ENCODE data around the gene ADGRL3. TPM values are rescaled to one million over a fixed set of nuclear protein-coding genes. Genes with fewer than 3 reads are reported as not detected.
"Not testable (repeated sequence)": the region's sequence is repeated elsewhere in the genome, so short reads cannot be mapped to it uniquely, and the experiment has no call there.

ADGRL3 gene
- polyA plus RNA-seq, 3 donors from 2014 or later, result not detected

DNA sequence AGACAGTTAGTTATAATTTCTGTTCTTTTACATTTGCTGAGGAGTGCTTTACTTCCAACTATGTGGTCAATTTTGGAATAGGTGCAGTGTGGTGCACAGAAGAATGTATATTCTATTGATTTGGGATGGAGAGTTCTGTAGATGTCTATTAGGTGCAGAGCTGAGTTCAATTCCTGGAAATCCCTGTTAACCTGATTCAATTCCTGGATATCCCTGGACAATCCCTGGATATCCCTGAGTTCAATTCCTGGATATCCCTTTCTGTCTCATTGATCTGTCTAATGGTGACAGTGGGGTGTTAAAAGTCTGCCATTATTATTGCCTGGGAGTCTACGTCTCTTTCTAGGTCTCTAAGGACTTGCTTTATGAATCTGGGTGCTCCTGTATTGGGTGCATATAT lies 557.9 kb downstream of the ADGRL3 start:
- H3K27me3 Mint-ChIP-seq (ENCODE audit: low read depth in 3 of 3); H3K36me3 Mint-ChIP-seq; H3K4me3 Mint-ChIP-seq; H3K27ac Mint-ChIP-seq; H3K4me1 Mint-ChIP-seq; DNase-seq: not testable (repeated sequence)
- peaks cover 16 to 62% (median 34%) of the 10 kb centered on the region in 6 donors for H3K9me3 Mint-ChIP-seq

DNA sequence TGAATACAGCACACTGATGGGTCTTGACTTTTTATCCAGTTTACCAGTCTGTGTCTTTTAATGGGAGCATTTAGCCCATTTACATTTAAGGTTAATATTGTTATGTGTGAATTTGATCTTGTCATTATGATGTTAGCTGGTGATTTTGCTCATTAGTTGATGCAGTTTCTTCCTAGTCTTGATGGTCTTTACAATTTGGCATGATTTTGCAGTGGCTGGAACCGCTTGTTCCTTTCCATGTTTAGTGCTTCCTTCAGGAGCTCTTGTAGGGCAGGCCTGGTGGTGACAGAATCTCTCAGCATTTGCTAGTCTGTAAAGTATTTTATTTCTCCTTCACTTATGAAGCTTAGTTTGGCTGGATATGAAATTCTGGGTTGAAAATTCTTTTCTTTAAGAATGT lies 558.5 kb downstream of the ADGRL3 start:
- not testable (repeated sequence) for H3K27me3 Mint-ChIP-seq (ENCODE audit: low read depth in 3 of 3); H3K27ac Mint-ChIP-seq; H3K4me3 Mint-ChIP-seq; DNase-seq; H3K4me1 Mint-ChIP-seq; H3K36me3 Mint-ChIP-seq
- peaks cover 16 to 62% (median 34%) of the 10 kb centered on the region in 6 donors for H3K9me3 Mint-ChIP-seq

DNA sequence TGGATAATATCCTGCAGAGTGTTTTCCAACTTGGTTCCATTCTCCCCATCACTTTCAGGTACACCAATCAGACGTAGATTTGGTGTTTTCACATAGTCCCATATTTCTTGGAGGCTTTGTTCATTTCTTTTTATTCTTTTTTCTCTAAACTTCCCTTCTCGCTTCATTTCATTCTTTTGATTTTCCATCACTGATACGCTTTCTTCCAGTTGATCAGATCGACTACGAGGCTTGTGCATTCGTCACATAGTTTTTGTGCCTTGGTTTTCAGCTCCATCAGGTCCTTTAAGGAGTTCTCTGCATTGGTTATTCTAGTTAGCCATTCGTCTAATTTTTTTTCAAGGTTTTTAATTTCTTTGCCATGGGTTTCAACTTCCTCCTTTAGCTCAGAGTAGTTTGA lies 559.1 kb downstream of the ADGRL3 start:
- H3K27ac Mint-ChIP-seq; H3K27me3 Mint-ChIP-seq (ENCODE audit: low read depth in 3 of 3); H3K4me1 Mint-ChIP-seq; H3K4me3 Mint-ChIP-seq; DNase-seq; H3K36me3 Mint-ChIP-seq: not testable (repeated sequence)
- peaks cover 17 to 66% (median 36%) of the 10 kb centered on the region in 6 donors for H3K9me3 Mint-ChIP-seq

DNA sequence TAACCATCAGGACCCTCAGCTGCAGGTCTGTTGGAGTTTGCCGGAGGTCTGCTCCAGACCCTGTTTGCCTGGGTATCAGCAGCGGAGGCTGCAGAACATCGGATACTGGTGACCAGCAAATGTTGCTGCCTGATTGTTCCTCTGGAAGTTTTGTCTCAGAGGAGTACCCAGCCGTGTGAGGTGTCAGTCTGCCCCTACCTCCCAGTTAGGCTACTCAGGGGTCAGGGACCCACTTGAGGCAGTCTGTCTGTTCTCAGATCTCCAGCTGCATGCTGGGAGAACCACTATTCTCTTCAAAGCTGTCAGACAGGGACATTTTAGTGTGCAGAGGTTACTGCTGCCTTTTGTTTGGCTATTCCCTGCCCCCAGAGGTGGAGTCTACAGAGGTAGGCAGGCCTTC lies 559.8 kb downstream of the ADGRL3 start:
- DNase-seq; H3K4me1 Mint-ChIP-seq; H3K27me3 Mint-ChIP-seq (ENCODE audit: low read depth in 3 of 3); H3K36me3 Mint-ChIP-seq; H3K4me3 Mint-ChIP-seq; H3K27ac Mint-ChIP-seq: not testable (repeated sequence)
- H3K9me3 Mint-ChIP-seq, result peaks cover 17 to 67% (median 36%) of the 10 kb centered on the region in 6 donors

DNA sequence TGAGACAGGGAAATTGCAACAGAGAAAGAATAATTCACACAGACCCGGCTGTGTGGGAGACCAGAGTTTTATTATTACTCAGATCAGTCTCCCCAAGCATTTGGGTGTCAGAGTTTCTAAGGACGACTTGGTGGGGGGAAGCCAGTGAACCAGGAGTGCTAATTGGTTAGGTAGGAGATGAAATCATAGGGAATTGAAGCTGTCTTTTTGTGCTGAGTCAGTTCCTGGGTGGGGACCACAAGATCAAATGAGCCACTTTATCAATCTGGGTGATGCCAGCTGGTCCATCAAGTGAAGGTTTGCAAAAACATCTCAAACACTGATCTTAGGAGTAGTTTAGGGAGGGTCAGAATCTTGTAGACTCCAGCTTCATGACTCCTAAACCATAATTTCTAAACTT lies 560.7 kb downstream of the ADGRL3 start:
- Mint-ChIP-seq H3K36me3 (peaks cover 0 to 8% (median 0%) of the 10 kb centered on the region in 3 donors), H3K4me1 (no peaks in the 10 kb centered on the region), H3K27ac (no peak overlapping the region), H3K27me3 (ENCODE audit: low read depth in 3 of 3) (peaks cover 0 to 4% (median 0%) of the 10 kb centered on the region in 3 donors), H3K9me3 (peaks cover 20 to 64% (median 35%) of the 10 kb centered on the region in 6 donors), H3K4me3 (no peak overlapping the region)
- no peak for DNase-seq

DNA sequence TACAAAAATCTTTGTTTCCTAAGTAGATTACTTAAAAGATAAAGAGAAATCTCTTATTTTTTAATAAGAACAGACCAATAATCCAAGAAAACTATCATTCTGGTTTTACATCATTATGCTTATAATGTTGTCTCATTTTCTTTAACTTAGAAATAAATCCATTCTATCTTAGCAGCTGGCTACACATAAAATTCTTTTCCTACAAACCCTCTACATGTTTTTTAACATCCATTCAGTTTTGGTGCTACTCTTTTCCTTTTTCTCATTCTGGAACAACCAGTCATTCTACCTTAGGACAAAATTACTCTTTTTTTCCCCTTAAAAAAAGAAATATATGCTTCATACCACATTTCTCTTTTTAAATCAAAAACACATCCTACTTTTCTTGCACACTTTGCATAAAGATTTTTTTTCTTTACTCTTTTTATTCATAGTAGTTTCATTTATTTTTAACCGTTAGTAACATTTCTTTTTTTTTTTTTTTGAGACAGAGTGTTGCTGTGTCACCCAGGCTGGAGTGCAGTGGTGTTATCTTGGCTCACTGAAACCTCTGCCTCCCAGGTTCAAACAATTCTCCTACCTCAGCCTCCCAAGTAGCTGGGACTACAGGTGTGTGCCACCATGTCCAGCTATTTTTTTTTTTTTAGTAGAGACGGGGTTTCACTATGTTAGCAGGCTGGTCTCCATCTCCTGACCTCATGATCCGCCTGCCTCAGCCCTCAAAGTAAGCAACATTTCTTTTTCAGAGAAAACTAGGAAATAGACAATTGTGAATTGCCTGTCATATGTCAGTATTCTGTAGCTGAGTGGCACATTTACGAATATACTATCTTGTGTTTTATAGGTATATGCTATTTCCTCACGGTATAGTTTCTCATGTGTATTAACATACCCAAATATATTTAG lies 562.8 kb downstream of the ADGRL3 start:
- no peak overlapping the region for H3K4me3 Mint-ChIP-seq
- no peak overlapping the region for H3K27ac Mint-ChIP-seq
- no peak for DNase-seq
- peaks cover 0 to 8% (median 0%) of the 10 kb centered on the region in 3 donors for H3K36me3 Mint-ChIP-seq
- H3K4me1 Mint-ChIP-seq, result no peaks in the 10 kb centered on the region
- H3K9me3 Mint-ChIP-seq, result peaks cover 22 to 66% (median 43%) of the 10 kb centered on the region in 6 donors
- peaks cover 0 to 4% (median 2%) of the 10 kb centered on the region in 3 donors for H3K27me3 Mint-ChIP-seq (ENCODE audit: low read depth in 3 of 3)

DNA sequence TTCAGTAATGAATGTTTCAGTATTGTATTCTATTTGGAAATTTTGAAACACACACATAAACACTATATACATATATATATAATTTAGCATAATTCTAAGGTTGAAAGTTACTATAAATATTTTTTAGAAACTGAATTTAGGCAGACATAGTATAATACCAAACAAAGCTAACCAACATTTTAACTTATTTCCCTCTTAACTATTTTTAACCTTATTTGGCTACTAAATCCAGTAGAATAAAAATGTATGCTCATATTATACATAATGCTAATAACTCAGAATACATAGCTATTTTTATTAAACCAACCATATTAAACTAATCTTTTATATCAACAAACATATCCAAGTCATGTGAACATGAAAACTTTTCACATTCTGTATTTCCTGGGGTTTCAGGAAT lies 563.6 kb downstream of the ADGRL3 start:
- no peak overlapping the region for H3K4me3 Mint-ChIP-seq

DNA sequence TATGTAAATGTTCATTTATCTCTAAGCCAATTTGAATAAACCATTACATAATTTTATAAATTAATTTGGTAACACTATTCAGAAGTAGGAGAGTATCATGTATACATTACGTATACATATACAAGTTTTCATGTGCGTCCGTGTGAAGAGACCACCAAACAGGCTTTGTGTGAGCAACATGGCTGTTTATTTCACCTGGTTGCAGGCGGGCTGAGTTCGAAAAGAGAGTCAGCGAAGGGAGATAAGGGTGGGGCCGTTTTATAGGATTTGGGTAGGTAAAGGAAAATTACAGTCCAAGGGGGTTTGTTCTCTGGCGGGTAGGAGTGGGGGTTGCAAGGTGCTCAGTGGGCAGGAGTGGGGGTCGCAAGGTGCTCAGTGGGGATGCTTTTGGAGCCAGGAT lies 564.0 kb downstream of the ADGRL3 start:
- H3K9me3 Mint-ChIP-seq, result peaks cover 22 to 65% (median 47%) of the 10 kb centered on the region in 6 donors
- H3K4me3 Mint-ChIP-seq; H3K27me3 Mint-ChIP-seq (ENCODE audit: low read depth in 3 of 3); DNase-seq; H3K4me1 Mint-ChIP-seq; H3K27ac Mint-ChIP-seq; H3K36me3 Mint-ChIP-seq: not testable (repeated sequence)

More for the DNA sequence above, 563.6 kb downstream of the ADGRL3 start:
- no peaks in the 10 kb centered on the region for H3K4me1 Mint-ChIP-seq
- peaks cover 22 to 68% (median 48%) of the 10 kb centered on the region in 6 donors for H3K9me3 Mint-ChIP-seq
- H3K36me3 Mint-ChIP-seq, result peaks cover 0 to 8% (median 0%) of the 10 kb centered on the region in 3 donors
- DNase-seq, result no peak
- H3K27ac Mint-ChIP-seq, result no peak overlapping the region
- peaks cover 0 to 4% (median 2%) of the 10 kb centered on the region in 3 donors for H3K27me3 Mint-ChIP-seq (ENCODE audit: low read depth in 3 of 3)

DNA sequence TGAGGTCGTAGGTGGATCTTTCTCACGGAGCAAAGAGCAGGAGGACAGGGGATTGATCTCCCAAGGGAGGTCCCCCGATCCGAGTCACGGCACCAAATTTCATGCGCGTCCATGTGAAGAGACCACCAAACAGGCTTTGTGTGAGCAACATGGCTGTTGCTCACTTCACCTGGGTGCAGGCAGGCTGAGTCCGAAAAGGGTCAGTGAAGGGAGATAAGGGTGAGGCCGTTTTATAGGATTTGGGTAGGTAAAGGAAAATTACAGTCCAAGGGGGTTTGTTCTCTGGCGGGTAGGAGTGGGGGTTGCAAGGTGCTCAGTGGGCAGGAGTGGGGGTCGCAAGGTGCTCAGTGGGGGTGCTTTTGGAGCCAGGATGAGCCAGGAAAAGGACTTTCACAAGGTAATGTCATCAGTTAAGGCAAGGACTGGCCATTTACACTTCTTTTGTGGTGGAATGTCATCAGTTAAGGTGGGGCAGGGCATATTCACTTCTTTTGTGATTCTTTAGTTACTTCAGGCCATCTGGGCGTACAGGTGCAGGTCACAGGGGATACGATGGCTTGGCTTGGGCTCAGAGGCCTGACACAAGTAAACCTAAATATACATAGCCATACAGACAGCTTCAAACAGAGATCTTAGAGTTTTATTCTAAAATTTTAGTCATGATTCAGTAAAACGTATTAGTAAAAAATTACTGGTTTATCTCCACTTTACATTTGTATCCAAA lies 569.5 kb downstream of the ADGRL3 start:
- H3K4me1 Mint-ChIP-seq; H3K27me3 Mint-ChIP-seq (ENCODE audit: low read depth in 3 of 3); H3K4me3 Mint-ChIP-seq; H3K27ac Mint-ChIP-seq; H3K36me3 Mint-ChIP-seq; DNase-seq: not testable (repeated sequence)
- peaks cover 15 to 66% (median 41%) of the 10 kb centered on the region in 6 donors for H3K9me3 Mint-ChIP-seq

DNA sequence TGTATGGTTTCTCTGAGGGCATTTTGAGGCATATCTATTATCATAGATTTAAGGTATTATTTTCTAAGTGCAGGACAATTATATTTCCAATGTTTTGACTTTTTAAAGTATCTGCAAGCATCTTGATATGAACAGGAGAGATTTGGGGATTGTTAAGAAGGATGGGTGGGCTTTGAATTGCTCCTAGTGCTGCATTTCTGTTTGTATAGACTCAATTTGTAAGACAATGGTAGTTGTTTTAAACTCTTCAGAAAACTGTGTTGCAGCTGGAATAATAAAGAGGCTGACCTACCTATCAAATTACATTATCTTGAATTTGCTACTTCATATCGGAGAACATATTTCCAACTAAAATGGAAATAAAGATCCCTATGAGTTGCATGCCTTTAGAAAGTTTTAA lies 570.3 kb downstream of the ADGRL3 start:
- peaks cover 0 to 2% (median 0%) of the 10 kb centered on the region in 3 donors for H3K27me3 Mint-ChIP-seq (ENCODE audit: low read depth in 3 of 3)
- H3K9me3 Mint-ChIP-seq, result peaks cover 14 to 65% (median 41%) of the 10 kb centered on the region in 6 donors
- H3K27ac Mint-ChIP-seq, result no peak overlapping the region
- no peak for DNase-seq
- H3K4me3 Mint-ChIP-seq, result no peak overlapping the region
- H3K4me1 Mint-ChIP-seq, result no peaks in the 10 kb centered on the region
- no peaks in the 10 kb centered on the region for H3K36me3 Mint-ChIP-seq

DNA sequence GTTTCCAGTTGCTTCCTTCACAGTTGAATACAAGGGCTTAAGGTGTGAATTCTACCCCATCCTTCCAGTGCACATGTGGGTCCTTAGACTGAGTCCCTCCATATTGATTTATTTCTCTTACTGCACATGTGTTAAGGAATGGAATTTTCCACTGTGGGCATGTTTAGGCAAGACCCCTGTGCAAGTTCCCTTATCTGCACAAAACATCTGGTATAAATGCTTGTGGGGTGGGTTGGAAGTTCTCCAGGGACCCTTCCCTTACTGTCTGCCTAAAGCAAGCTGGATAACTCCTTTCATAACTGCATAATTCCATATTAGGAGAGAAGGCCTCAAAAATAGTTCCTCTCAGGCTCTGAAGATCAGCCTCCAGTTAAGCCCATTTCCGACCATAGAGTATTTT lies 570.9 kb downstream of the ADGRL3 start:
- peaks cover 0 to 2% (median 0%) of the 10 kb centered on the region in 3 donors for H3K27me3 Mint-ChIP-seq (ENCODE audit: low read depth in 3 of 3)
- peaks cover 17 to 62% (median 38%) of the 10 kb centered on the region in 6 donors for H3K9me3 Mint-ChIP-seq
- no peak for DNase-seq
- H3K4me3 Mint-ChIP-seq, result no peak overlapping the region
- no peaks in the 10 kb centered on the region for H3K36me3 Mint-ChIP-seq
- no peak overlapping the region for H3K27ac Mint-ChIP-seq
- no peaks in the 10 kb centered on the region for H3K4me1 Mint-ChIP-seq

DNA sequence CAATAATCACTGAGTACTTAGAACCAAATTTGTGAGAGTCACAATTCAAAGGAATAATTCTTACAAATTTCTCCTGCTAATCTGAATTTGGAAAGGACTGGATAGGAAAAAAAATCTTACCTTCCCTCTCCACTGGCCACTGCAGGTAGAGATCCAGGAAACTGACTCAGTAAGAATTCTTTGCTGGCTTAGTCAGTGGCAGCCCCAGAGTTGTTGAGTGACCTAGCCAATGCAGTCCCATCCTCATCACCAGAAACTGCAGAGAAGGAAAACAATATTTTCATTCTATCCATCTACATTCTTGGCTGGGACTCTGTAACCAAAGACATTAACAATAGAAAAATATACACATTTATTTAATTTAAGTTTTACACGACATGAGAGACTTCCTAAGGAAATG lies 572.0 kb downstream of the ADGRL3 start:
- no peak for DNase-seq
- Mint-ChIP-seq H3K36me3 (no peaks in the 10 kb centered on the region), H3K4me1 (no peaks in the 10 kb centered on the region), H3K9me3 (peaks cover 11 to 55% (median 31%) of the 10 kb centered on the region in 6 donors), H3K4me3 (no peak overlapping the region), H3K27ac (no peak overlapping the region), H3K27me3 (ENCODE audit: low read depth in 3 of 3) (no peaks in the 10 kb centered on the region)

DNA sequence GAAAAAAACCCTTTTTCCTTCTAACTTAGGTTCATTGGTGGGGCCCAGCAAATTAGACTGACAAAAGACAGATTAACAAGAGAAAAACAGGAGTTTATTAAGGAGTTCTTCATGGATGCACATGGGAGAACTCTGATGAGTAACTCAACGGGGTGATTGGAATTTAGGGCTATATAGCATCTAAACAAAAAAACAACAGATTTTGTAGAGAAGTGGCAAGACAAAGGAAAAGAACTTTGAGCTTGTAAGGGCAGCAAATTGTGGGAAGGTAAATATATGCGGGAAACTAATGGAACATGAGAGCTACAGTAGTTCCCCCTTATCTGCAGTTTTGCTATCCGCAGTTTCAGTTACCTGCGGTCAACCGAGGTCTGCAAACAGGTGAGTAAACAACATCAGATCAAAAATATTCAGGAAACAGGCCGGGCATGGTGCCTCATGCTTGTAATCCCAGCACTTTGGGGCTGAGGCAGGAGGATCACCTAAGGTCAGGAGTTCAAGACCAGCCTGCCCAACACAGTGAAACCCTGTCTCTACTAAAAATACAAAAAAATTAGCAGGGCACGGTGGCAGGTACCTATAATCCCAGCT lies 573.6 kb downstream of the ADGRL3 start:
- H3K4me3 Mint-ChIP-seq, result no peak overlapping the region

DNA sequence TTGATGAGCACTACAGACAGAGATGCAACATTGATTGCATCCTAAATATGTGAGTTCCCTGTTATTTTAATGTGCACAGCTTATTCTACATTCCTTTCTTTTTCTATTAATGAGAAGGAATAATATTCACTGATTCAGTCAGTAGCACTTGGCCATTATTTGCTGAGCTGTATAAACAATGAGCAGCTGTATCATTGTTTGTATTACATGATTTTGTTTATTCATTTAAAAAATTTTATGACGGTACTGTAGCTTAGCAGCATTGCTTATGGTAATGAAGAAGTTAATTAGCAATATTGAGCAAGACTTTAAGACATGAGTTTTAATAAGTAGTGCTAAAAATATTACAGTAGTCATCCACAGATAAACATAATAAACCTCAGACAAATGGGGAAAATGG lies 582.0 kb downstream of the ADGRL3 start:
- DNase-seq, result no peak
- Mint-ChIP-seq H3K9me3 (peaks cover 13 to 29% (median 17%) of the 10 kb centered on the region in 6 donors), H3K27me3 (ENCODE audit: low read depth in 3 of 3) (peaks cover 0 to 2% (median 0%) of the 10 kb centered on the region in 3 donors), H3K36me3 (peaks cover 0 to 5% (median 4%) of the 10 kb centered on the region in 3 donors), H3K4me3 (no peak overlapping the region), H3K4me1 (no peaks in the 10 kb centered on the region), H3K27ac (no peak overlapping the region)

More for the DNA sequence above, 573.6 kb downstream of the ADGRL3 start:
- Mint-ChIP-seq H3K27me3 (ENCODE audit: low read depth in 3 of 3) (no peaks in the 10 kb centered on the region), H3K4me1 (no peaks in the 10 kb centered on the region), H3K27ac (no peak overlapping the region), H3K9me3 (peaks cover 7 to 46% (median 16%) of the 10 kb centered on the region in 6 donors), H3K36me3 (no peaks in the 10 kb centered on the region)
- DNase-seq, result no peak

Data from immature natural killer cell (primary cell).